Cerebellar nuclear complex (tissue), 1 donor: ENCODE measurements around the gene ZNF674.

Experiments used
- DNase-seq, 2 experiments: peaks; one replicate each; lab custom pipeline; 2025; lab: John Stamatoyannopoulos, UW

The ZNF674 gene

DNA sequence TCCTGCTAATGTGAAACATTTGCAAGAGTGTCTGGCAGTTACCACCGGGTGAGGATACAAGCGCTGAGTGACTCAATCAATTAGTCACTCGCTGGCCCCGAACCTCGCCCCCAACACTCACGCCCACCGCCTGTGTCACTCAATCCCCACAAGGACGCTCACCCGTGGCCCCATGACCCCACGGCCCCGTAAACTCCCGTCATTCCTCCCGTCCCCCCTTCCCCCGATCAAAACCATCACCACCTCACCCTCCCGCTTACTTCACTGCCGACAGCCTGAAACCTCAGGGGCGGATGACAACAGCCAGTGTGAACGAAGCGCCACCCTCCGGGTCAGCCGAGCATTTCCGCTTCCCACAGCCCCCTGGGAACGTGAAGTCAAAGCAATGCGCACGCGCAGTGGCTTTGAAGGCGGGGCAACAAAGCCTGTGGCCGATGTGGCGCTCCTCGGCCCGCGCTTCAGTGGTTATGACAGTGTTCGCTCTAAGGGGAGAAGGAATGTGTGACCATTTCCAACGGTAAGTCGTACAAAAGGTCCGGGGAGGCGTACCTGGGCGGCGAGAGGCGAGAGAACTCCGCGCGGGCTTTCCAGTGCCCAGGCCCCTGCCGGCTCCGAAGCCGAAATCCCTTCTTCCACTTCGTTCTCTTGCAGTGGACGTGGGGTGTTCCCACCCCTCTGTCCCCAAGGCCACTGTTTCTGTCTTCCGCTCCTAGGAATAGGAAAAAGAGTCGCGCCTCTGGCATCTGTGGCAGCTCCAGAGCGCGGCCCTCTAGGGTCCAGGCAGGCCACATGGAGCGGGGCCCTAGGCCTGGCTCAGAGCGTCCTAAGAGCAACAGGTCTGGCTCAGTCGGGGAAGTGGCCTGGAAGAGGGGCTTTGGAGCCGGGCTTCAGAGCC lies at the start of gene ZNF674:
TSS of gene ZNF674 (minus strand) at position 311 of the 895 bp plus-strand sequence. CDS start 3,334 bp downstream, outside the sequence.
- peak in 1 of 2 experiments; percentile 77 for DNase-seq

- no peak for DNase-seq
These were observed 44.9 kb upstream of the ZNF674 start for GRCh38 chrX:46589977-46590723.

- DNase-seq: no peak
These were observed 43.0 kb upstream of the ZNF674 start for GRCh38 chrX:46588263-46588662.

GRCh38 chrX:46587753-46588171 lies 42.5 kb upstream of the ZNF674 start:
- DNase-seq: no peak

DNA sequence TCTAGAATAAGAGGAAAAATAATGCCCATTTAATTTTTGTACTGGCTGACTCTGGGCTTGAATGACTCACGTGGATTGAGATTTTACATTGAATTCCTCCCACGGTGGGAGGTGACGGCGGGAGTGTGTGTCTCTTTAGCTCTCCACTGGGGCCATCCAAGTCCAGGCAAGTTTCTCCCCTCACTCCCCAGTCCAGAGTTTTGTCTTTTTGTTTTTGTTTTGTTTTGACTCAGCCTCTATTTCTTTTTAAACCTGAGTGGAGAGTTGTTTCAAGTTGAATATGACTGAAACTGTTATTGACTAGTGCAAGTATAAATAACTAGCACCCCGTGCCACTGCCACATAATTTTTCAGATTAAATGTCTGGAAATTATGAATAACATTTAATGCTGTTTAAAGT lies 41.9 kb upstream of the ZNF674 start:
- DNase-seq: no peak

GRCh38 chrX:46584736-46585135 lies 39.5 kb upstream of the ZNF674 start:
- no peak for DNase-seq

- DNase-seq: no peak
These were observed 37.7 kb upstream of the ZNF674 start for GRCh38 chrX:46582966-46583365.

- no peak for DNase-seq
These were observed 37.1 kb upstream of the ZNF674 start for GRCh38 chrX:46582325-46582724.

DNA sequence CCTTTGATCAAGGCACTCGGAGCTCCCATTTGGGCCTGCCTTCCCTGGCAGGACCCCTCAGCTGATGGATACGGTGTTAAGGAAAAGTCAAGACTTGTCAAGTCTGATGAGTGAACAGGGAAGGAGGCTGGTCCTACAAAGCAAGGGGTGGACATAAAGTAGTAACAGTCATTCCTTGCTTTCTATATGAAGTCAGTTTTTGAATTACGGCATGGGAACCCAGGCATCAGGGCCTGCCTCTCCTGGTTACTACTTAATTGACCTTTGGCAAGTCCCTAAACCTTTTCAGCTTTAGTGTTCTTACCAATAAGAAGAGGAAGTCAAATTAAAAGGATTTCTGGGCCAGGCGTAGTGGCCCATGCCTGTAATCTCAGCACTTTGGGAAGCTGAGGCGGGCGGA lies 35.4 kb upstream of the ZNF674 start:
- no peak for DNase-seq

DNA sequence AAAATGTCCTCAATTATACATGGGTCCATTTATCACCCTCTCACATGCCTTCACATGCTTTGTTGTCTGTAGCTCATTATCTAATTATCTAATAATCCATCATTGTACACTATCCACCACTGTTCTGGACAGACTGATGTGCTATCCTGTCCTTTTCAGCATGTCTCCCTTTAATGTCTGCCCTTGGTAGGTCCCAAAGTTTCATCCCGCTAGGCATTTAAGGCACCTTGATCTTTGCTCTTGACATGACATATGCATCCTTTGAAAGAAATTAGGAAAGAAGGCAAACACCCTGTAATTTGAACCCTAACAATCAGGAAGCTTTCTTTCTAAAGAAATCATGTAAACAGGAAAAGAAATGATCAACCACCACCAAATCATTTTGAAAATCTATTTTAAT lies 34.0 kb upstream of the ZNF674 start:
- DNase-seq: no peak

- DNase-seq: no peak
These were observed 32.2 kb upstream of the ZNF674 start for GRCh38 chrX:46577221-46578005.

DNA sequence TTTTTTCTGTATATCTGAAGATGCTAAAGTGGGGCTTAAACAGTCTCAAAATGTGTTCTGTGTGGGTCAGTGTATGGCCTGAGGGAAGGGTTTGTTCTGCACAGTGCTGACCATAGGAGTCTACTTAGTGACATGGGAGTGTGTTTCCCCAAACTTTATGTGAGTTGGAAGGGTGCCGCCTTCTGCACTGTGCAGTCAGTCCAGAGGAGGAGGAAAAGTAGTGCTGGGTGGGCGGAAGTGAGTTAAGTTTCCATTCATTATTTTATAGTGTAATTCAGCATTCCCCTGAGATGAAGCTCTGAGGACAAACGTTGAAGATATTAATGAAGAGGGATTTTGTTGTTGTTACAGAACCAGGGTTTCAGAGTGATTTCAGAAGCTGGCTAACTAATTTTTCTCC lies 31.2 kb upstream of the ZNF674 start:
- DNase-seq: no peak

- no peak for DNase-seq
These were observed 30.8 kb upstream of the ZNF674 start for GRCh38 chrX:46575991-46576392.

DNA sequence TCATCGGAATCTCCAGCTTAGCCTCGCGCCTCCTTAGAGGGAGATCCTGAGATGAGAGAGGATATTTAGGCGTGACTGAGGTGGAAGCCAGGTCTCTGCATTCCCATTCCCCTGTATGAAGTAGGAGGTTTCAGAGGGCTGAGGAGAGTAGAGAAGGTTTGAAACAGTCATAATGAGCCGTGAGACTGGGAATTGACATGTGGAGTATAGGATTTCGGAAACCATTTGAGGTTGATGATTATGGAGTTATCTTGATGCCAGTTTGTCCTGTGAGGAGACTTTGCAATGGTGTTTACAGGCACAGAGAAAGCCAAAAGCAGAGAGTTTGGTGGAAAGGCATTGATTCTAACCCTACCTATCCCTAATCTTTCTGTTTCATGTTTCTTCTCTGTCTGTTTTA lies 30.4 kb upstream of the ZNF674 start:
- DNase-seq: no peak

DNA sequence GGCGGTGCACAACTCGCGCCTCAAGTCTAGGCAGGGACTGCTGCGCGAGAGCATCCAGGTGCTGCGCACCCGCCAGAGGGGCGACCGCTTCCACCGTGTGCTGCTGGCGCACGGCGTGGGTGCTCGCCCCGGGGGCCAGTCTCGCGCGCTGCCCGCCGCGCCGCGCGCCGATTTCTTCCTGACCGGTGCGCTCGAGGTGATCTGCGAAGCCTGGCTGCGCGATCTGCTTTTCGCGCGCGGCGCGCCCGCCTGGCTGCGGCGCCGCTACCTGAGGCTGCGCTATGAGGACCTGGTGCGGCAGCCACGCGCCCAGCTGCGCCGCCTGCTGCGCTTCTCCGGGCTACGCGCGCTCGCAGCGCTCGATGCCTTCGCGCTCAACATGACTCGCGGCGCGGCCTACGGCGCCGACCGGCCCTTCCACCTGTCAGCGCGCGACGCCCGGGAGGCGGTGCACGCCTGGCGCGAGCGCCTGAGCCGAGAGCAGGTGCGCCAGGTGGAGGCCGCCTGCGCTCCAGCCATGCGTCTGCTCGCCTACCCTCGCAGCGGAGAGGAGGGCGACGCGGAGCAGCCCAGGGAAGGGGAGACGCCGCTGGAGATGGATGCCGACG lies 29.7 kb upstream of the ZNF674 start:
- DNase-seq: no peak

- DNase-seq: no peak
These were observed 28.9 kb upstream of the ZNF674 start for GRCh38 chrX:46573892-46574773.

DNA sequence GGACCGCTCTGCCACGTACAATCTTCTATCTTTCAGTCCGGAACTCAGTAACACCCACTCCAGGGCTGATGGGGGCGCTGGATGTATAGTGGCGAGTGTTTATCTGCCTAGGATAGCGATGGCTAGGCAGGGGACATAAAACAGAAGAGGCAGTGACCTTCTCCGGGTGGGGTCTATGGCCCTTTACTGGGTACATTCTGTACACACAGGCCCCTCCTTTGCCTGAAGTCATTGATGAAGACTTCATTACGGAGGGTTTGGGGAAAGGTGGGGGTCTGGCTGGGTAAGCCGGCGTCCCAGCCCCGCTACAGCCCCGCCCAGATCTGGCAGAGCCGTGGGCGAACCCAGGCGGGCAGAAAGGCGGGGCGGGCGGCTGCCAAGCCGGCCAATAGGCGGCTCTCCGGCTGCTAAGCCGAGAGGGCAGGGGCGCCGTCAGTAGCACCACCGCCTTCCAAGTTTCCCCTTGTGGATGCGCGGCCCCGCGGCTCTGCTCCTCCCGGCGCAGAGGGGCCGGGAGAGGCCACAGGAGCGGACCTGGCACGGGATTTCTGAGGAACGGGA lies 28.2 kb upstream of the ZNF674 start, which contains the start of gene CHST7:
TSS of gene CHST7 (plus strand) at position 435 of the 561 bp plus-strand sequence. CDS start 167 bp downstream, outside the sequence.
- no peak for DNase-seq

- DNase-seq: no peak
These were observed 27.2 kb upstream of the ZNF674 start for GRCh38 chrX:46572340-46572936.

DNA sequence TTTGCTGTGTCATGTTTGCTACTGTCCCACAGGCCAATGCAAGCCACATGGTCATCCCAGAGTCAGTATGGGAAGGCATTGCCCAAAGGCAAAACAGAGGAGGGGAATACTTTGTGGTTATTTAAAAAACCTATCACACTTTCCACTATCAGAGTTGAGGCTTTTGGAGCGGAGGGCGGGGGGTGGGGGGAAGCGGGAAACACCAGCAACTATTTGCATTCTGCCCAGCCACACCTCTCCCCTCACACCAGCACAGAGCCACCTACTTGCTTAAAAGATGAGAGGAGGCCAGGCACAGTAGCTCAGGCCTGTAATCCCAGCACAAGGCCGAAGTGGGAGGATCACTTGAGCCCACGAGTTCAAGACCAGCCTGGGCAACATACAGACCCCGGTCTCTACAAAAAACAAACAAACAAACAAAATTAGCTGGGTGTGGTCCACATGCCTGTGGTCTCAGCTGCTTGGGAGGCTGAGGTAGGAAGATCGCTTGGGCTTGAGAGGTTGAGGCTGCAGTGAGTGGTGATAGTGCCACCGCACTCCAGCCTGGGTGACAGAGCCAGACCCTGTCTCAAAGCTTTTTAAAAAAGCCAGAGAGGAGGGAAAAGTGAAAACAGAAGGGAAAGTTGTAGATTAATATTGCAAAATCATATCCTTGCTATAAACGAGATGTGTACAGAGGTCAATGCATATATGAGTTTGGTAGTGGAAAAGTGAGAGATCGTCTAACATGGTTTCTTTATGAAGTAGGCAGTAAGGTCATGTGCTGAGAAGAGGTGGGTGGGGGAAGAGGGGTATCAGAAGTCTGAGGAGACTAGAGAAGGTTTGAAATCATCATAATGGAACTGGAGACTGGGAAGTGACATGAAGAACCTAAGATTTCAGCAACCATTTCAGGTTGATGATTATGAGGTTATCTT lies 26.5 kb upstream of the ZNF674 start:
- no peak for DNase-seq
